Endothelial cell of umbilical vein (primary cell): ENCODE measurements around the gene RSRC1. TPM values are rescaled to one million over a fixed set of nuclear protein-coding genes. Genes with fewer than 3 reads are reported as not detected.

Experiments
- BruUV-seq: library from RNA; stranded (reverse); fragments of 400-500 nt; replicated peaks from 2 replicates; lab custom pipeline; 2021; lab: Mats Ljungman, UMichigan
- CTCF ChIA-PET: fragments of 300-600, 350-600 bp; sonication (Branson Sonifier 250); formaldehyde crosslinking; loops from one replicate; lab custom pipeline; 2021; ENCODE audit warnings: antibody characterized with exemption, inconsistent platforms; lab: Charles Lee
- POLR2A ChIA-PET: fragments of 300-600, 350-600 bp; sonication (Branson Sonifier 250); formaldehyde crosslinking; loops from one replicate; lab custom pipeline; 2021; ENCODE audit warnings: antibody characterized with exemption, inconsistent platforms; lab: Charles Lee
- DNase-seq: peaks from one replicate; pipeline ENCODE4 v3.0.0-alpha.2; 2011; ENCODE audit warnings: low read depth, low spot score
- FAIRE-seq: peaks from 2 replicates; lab custom pipeline; 2011; peaks lifted over from hg19 to GRCh38; lab: Jason Lieb, UNC
- H2AFZ ChIP-seq: 2 replicates; pipeline ENCODE4 v1.6.0; 2012; ENCODE audit warnings: low read depth, low read length, control low read depth, inconsistent platforms
- H3K27ac ChIP-seq: 2 replicates; pipeline ENCODE4 v1.5.1; 2011; ENCODE audit warnings: low read depth, mild to moderate bottlenecking, control low read depth, low read length, moderate library complexity; ENCODE audit not compliant: insufficient read depth
- H3K27me3 ChIP-seq, 2 experiments: 2 replicates each; pipeline versions ENCODE4 v1.6.0 to v1.6.1; 2011; ENCODE audit warnings: low read length in 2 of 2, mixed read lengths in 1 of 2; ENCODE audit not compliant: control insufficient read depth in 2 of 2, insufficient read depth in 2 of 2
- H3K36me3 ChIP-seq, 2 experiments: 2 replicates in 1 of 2; 3 replicates in 1 of 2; pipeline ENCODE4 v1.5.1; 2011; ENCODE audit warnings: low read length in 2 of 2, mild to moderate bottlenecking in 1 of 2, moderate library complexity in 1 of 2; ENCODE audit not compliant: control insufficient read depth in 2 of 2, insufficient read depth in 2 of 2; ENCODE audit errors: extremely low read depth in 1 of 2
- H3K4me1 ChIP-seq: 3 replicates; pipeline ENCODE4 v1.5.1; 2011; ENCODE audit warnings: mild to moderate bottlenecking, low read length; ENCODE audit not compliant: control insufficient read depth, insufficient read depth; ENCODE audit errors: extremely low read depth
- H3K4me2 ChIP-seq: 2 replicates; pipeline ENCODE4 v1.6.1; 2011; ENCODE audit warnings: low read length, control low read depth, mixed read lengths; ENCODE audit not compliant: insufficient read depth
- H3K4me3 ChIP-seq, 3 experiments: fragments of 200-600 bp in 1 of 3; sonication (generic), shearing (Covaris generic) in 1 of 3; replicated peaks in 1 of 3; 2 replicates each; pipeline ENCODE4 v1.5.1; 2011 to 2016; ENCODE audit warnings: control low read depth in 3 of 3, low read length in 3 of 3, mild to moderate bottlenecking in 2 of 3, inconsistent platforms in 1 of 3, low read depth in 1 of 3, moderate library complexity in 1 of 3; ENCODE audit not compliant: insufficient read depth in 1 of 3
- H3K79me2 ChIP-seq: 2 replicates; pipeline ENCODE4 v1.6.0; 2012; ENCODE audit warnings: low read length, inconsistent platforms; ENCODE audit not compliant: control insufficient read depth, insufficient read depth
- H3K9ac ChIP-seq: replicated peaks from 2 replicates; pipeline ENCODE3; 2011; ENCODE audit warnings: low read length, control low read depth; ENCODE audit not compliant: insufficient read depth; ENCODE audit errors: extremely low read depth
- H3K9me1 ChIP-seq: replicated peaks from 3 replicates; pipeline ENCODE4 v1.6.0; 2011; ENCODE audit warnings: mild to moderate bottlenecking, low read length; ENCODE audit not compliant: control insufficient read depth, insufficient read depth; ENCODE audit errors: extremely low read depth
- H3K9me3 ChIP-seq: replicated peaks from 2 replicates; pipeline ENCODE4 v1.5.1; 2012; ENCODE audit warnings: low read length, inconsistent platforms; ENCODE audit not compliant: control insufficient read depth, insufficient read depth
- H4K20me1 ChIP-seq: replicated peaks from 2 replicates; pipeline ENCODE3; 2011; ENCODE audit warnings: mild to moderate bottlenecking, low read length; ENCODE audit not compliant: control insufficient read depth, insufficient read depth; ENCODE audit errors: extremely low read depth
- EZH2 ChIP-seq: IDR thresholded peaks from 2 replicates; pipeline ENCODE4 v1.6.1; 2012; ENCODE audit warnings: borderline replicate concordance, low read depth, mild to moderate bottlenecking, moderate library complexity, low read length, inconsistent platforms; ENCODE audit not compliant: severe bottlenecking
- FOS ChIP-seq: IDR thresholded peaks from 2 replicates; pipeline ENCODE4 v1.6.1; 2011; ENCODE audit warnings: mild to moderate bottlenecking, low read length, moderate library complexity, borderline replicate concordance; ENCODE audit not compliant: insufficient read depth
- GATA2 ChIP-seq: IDR thresholded peaks from 2 replicates; pipeline ENCODE4 v1.7.0; 2011; ENCODE audit warnings: low read depth, mild to moderate bottlenecking, moderate library complexity, mixed read lengths, low read length; ENCODE audit not compliant: insufficient read length, insufficient read depth
- JUN ChIP-seq: IDR thresholded peaks from 2 replicates; pipeline ENCODE4 v1.6.1; 2011; ENCODE audit warnings: borderline replicate concordance, low read depth; ENCODE audit not compliant: insufficient read length, insufficient read depth
- MYC ChIP-seq: IDR thresholded peaks from one replicate; pipeline ENCODE4 v1.6.1; 2011; ENCODE audit warnings: mild to moderate bottlenecking, low read depth, low read length
- POLR2A ChIP-seq: IDR thresholded peaks from 2 replicates; pipeline ENCODE4 v1.6.1; 2012; ENCODE audit warnings: low read depth, mild to moderate bottlenecking, control low read depth, low read length
- POLR2AphosphoS5 ChIP-seq: IDR thresholded peaks from 2 replicates; pipeline ENCODE4 v1.6.1; 2012; ENCODE audit warnings: low read depth, mild to moderate bottlenecking, control low read depth, low read length, moderate library complexity; ENCODE audit not compliant: insufficient read depth
- dilution Hi-C: fragments of 300-500 bp; cut with MboI; formaldehyde crosslinking; loops from one replicate; pipeline ENCODE4 v1.15.0; 2019; ENCODE audit warnings: low sequenced_read_pairs; ENCODE audit not compliant: extremely low pct_ligation_motif_present
- intact Hi-C: fragments of 100-400 bp; cut with micrococcal nuclease; formaldehyde crosslinking; loops from one replicate; pipeline ENCODE4 v1.10.0; 2022
- polyA plus RNA-seq, 4 experiments: library from polyadenylated mRNA; depleted of rRNA in 3 of 4; stranded (reverse) in 3 of 4; unstranded in 1 of 4; fragments of >200 nt; gene quantifications; 2 replicates each; pipeline versions ENCODE4 v1.2.1 to v1.2.3, GENCODE V29; 2011 to 2012; ENCODE audit warnings: missing spikeins in 1 of 4
- total RNA-seq: library from RNA; stranded (reverse); gene quantifications from 2 replicates; pipeline ENCODE4 v1.2.3, GENCODE V29; 2021
- TF ChIP-seq, protein P1 (sequence below), 2 donors: IDR thresholded peaks; 1 replicate in 1 of 2; 2 replicates in 1 of 2; pipeline ENCODE4 v1.5.1; 2011; ENCODE audit warnings: low read length in 2 of 2, mild to moderate bottlenecking in 2 of 2, moderate library complexity in 2 of 2, control low read depth in 1 of 2, inconsistent platforms in 1 of 2, low read depth in 1 of 2; ENCODE audit not compliant: insufficient read depth in 1 of 2; ENCODE audit errors: extremely low read depth in 1 of 2
- TF ChIP-seq, protein P2 (sequence below): IDR thresholded peaks from 2 replicates; pipeline ENCODE4 v1.6.1; 2011; ENCODE audit not compliant: insufficient read depth, insufficient read length

Gene RSRC1
- total and polyA plus RNA-seq, 2 donors (not counting 3 experiments of a cell fraction or from before 2014, with no cell fraction given), result 1.8 to 25.4 TPM

DNA sequence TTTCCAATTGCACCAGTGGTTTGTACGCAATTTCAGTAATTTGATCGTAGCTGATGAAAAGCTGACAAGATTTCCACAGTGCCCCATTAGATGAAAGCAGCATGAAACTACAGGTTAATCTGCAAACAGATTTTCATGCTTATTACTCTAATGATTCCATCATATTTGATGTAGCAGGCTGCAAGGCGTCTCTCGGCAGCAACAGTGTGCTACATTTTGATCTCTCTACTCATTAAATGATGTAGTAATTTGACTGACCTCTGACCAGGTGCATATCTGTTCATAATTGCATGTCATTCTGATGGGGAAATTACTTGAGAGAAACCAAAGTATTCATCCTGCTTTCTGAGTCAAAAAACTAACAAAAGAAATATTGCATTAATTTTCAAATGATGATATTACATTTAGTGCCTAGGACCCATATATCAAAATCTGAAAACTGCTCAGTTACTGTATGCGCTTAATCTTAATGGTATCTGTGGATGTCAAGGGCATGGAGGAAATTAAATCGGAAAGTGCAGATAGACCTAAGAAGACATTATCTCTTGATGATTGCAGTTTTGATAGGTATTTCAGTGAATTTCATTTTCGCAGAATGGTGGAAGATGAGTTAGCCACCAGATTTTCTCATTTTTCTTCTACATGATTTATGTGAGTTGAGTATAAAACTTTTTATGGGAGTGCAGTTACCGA is 198.5 kb downstream of the RSRC1 start:
- FAIRE-seq (no peak), DNase-seq (no peak)
- TF ChIP-seq MYC, result no peak
- TF ChIP-seq POLR2A, result no peak
- no peak for TF ChIP-seq JUN
- no peak for TF ChIP-seq FOS
- TF ChIP-seq, protein P1, sequence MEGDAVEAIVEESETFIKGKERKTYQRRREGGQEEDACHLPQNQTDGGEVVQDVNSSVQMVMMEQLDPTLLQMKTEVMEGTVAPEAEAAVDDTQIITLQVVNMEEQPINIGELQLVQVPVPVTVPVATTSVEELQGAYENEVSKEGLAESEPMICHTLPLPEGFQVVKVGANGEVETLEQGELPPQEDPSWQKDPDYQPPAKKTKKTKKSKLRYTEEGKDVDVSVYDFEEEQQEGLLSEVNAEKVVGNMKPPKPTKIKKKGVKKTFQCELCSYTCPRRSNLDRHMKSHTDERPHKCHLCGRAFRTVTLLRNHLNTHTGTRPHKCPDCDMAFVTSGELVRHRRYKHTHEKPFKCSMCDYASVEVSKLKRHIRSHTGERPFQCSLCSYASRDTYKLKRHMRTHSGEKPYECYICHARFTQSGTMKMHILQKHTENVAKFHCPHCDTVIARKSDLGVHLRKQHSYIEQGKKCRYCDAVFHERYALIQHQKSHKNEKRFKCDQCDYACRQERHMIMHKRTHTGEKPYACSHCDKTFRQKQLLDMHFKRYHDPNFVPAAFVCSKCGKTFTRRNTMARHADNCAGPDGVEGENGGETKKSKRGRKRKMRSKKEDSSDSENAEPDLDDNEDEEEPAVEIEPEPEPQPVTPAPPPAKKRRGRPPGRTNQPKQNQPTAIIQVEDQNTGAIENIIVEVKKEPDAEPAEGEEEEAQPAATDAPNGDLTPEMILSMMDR (IDR thresholded peaks at IDR 0.05; ENCODE audit: extremely low read depth in 1 of 2, insufficient read depth in 1 of 2, low read depth in 1 of 2, low read length in 2 of 2), result no peak
- TF ChIP-seq EZH2, result no peak
- TF ChIP-seq, protein P2, sequence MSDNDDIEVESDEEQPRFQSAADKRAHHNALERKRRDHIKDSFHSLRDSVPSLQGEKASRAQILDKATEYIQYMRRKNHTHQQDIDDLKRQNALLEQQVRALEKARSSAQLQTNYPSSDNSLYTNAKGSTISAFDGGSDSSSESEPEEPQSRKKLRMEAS, result no peak
- TF ChIP-seq GATA2, result no peak
- no peak for TF ChIP-seq POLR2AphosphoS5
- Histone ChIP-seq H3K9me3 (no peaks in the 10 kb centered on the region), H2AFZ (no peak overlapping the region), H3K36me3 (no peaks in the 10 kb centered on the region), H3K9ac (no peak overlapping the region), H3K4me1 (no peaks in the 10 kb centered on the region), H3K4me2 (no peak overlapping the region), H3K79me2 (no peaks in the 10 kb centered on the region), H3K9me1 (no peaks in the 10 kb centered on the region), H3K27me3 (no peaks in the 10 kb centered on the region), H3K27ac (no peak overlapping the region), H4K20me1 (no peaks in the 10 kb centered on the region), H3K4me3 (no peak overlapping the region)
- CTCF ChIA-PET, result interaction anchor here (1.7 to 3.1 kb wide), 2 partner anchors 10 to 18 kb away, joined by 9 to 13 read pairs; no protein-coding TSS in a partner anchor
- dilution Hi-C loops, result no loop called here
- POLR2A ChIA-PET, result no interaction called here
- intact Hi-C loops, result no loop called here
- BruUV-seq, result no TSS peak
